ENCODE results near the gene CTXN1.

- TF ChIP-seq CTCF (IDR thresholded peaks at IDR 0.05): no peak
- no peak for TF ChIP-seq POLR2AphosphoS5 (IDR thresholded peaks at IDR 0.05)
These were observed 27.6 kb upstream of the CTXN1 start for GRCh38 chr19:7953576-7953975.

Measured in prostate gland (tissue), 2 donors.